HG03354 (cell line): Measurements from ENCODE around the gene HOXA3.

Experiments used
- ATAC-seq: cut with Tn5 transposase; IDR thresholded peaks from one replicate; pipeline ENCODE4 v1.9.1; 2021; ENCODE audit warnings: mild to moderate bottlenecking; ENCODE audit not compliant: unreplicated experiment, poor library complexity, severe bottlenecking

HOXA3 gene

GRCh38 chr7:27189997-27190748 is 37.8 kb upstream of the HOXA3 start:
- no peak for ATAC-seq

- ATAC-seq, result no peak
These were observed 37.1 kb upstream of the HOXA3 start for GRCh38 chr7:27189295-27189996.

GRCh38 chr7:27188386-27189294 is 36.3 kb upstream of the HOXA3 start:
- no peak for ATAC-seq

- ATAC-seq, result no peak
These were observed 35.3 kb upstream of the HOXA3 start for GRCh38 chr7:27187475-27188385.

GRCh38 chr7:27186668-27187474 is 34.5 kb upstream of the HOXA3 start:
- ATAC-seq, result no peak

- ATAC-seq, result no peak
These were observed 33.7 kb upstream of the HOXA3 start for GRCh38 chr7:27185854-27186667.

- no peak for ATAC-seq
These were observed 32.9 kb upstream of the HOXA3 start, which contains the start of gene HOXA11 for GRCh38 chr7:27185013-27185853. TSS of gene HOXA11 (minus strand) at chr7:27185232. CDS start at chr7:27185144, 88 bp downstream.

GRCh38 chr7:27184337-27185012 is 32.1 kb upstream of the HOXA3 start:
- ATAC-seq, result no peak

- no peak for ATAC-seq
These were observed 31.4 kb upstream of the HOXA3 start for GRCh38 chr7:27183682-27184336.

GRCh38 chr7:27182861-27183681 is 30.7 kb upstream of the HOXA3 start:
- no peak for ATAC-seq

- no peak for ATAC-seq
These were observed 30.0 kb upstream of the HOXA3 start for GRCh38 chr7:27182285-27182841.

- ATAC-seq, result no peak
These were observed 29.5 kb upstream of the HOXA3 start for GRCh38 chr7:27181795-27182275.

GRCh38 chr7:27180431-27181420 is 28.3 kb upstream of the HOXA3 start:
- no peak for ATAC-seq
